IPS-20b (cell line): Measurements from ENCODE around the gene INVS.

Experiments
- H3K27ac ChIP-seq: one replicate; pipeline ENCODE4 v1.5.1; 2013; ENCODE audit warnings: low read length
- H3K27me3 ChIP-seq: 2 replicates; pipeline ENCODE4 v1.6.1; 2013; ENCODE audit warnings: mild to moderate bottlenecking, low read length, inconsistent platforms; ENCODE audit not compliant: insufficient read depth
- H3K36me3 ChIP-seq: 2 replicates; pipeline ENCODE4 v1.6.1; 2013; ENCODE audit warnings: low read depth, mild to moderate bottlenecking, inconsistent platforms, low read length, moderate library complexity; ENCODE audit not compliant: insufficient read depth
- H3K4me1 ChIP-seq: 2 replicates; pipeline ENCODE4 v1.6.1; 2013; ENCODE audit warnings: mild to moderate bottlenecking, control low read depth, inconsistent platforms, low read length, moderate library complexity; ENCODE audit not compliant: insufficient read depth
- H3K4me3 ChIP-seq: 2 replicates; pipeline ENCODE4 v1.5.1; 2013; ENCODE audit warnings: mild to moderate bottlenecking, low read length, inconsistent platforms
- H3K9ac ChIP-seq: 2 replicates; pipeline ENCODE4 v1.6.1; 2013; ENCODE audit warnings: low read depth, mild to moderate bottlenecking, inconsistent platforms, low read length, moderate library complexity
- H3K9me3 ChIP-seq: 2 replicates; pipeline ENCODE4 v1.6.1; 2013; ENCODE audit warnings: mild to moderate bottlenecking, low read depth, low read length, inconsistent platforms; ENCODE audit not compliant: insufficient read depth

The INVS gene

GRCh38 chr9:100167915-100168654, 69.0 kb downstream of the INVS start:
- H3K9me3 ChIP-seq = no peaks in the 10 kb centered on the region

GRCh38 chr9:100170085-100170484, 71.0 kb downstream of the INVS start:
- no peak overlapping the region for H3K27ac ChIP-seq
- H3K27me3 ChIP-seq = no peaks in the 10 kb centered on the region
- H3K9ac ChIP-seq = no peak overlapping the region
- H3K36me3 ChIP-seq = no peaks in the 10 kb centered on the region
- 0 out of 2 replicates have a peak, but pooled peaks cover 4% of the 10 kb centered on the region for H3K9me3 ChIP-seq
- no peaks in the 10 kb centered on the region for H3K4me1 ChIP-seq
- no peak overlapping the region for H3K4me3 ChIP-seq

More at GRCh38 chr9:100167915-100168654, 69.0 kb downstream of the INVS start:
- Histone ChIP-seq H3K27ac (no peak overlapping the region), H3K4me1 (no peaks in the 10 kb centered on the region), H3K4me3 (no peak overlapping the region), H3K27me3 (no peaks in the 10 kb centered on the region), H3K36me3 (no peaks in the 10 kb centered on the region), H3K9ac (no peak overlapping the region)

GRCh38 chr9:100170556-100170955, 71.5 kb downstream of the INVS start:
- H3K9ac ChIP-seq = no peak overlapping the region
- no peak overlapping the region for H3K4me3 ChIP-seq
- H3K36me3 ChIP-seq = no peaks in the 10 kb centered on the region
- H3K4me1 ChIP-seq = no peaks in the 10 kb centered on the region
- 0 out of 2 replicates have a peak, but pooled peaks cover 4% of the 10 kb centered on the region for H3K9me3 ChIP-seq
- no peak overlapping the region for H3K27ac ChIP-seq
- no peaks in the 10 kb centered on the region for H3K27me3 ChIP-seq

GRCh38 chr9:100186356-100186755, 87.3 kb downstream of the INVS start:
- Histone ChIP-seq H3K9ac (no peak overlapping the region), H3K27me3 (no peaks in the 10 kb centered on the region), H3K9me3 (peaks cover 5% of the 10 kb centered on the region), H3K4me1 (no peaks in the 10 kb centered on the region), H3K36me3 (no peaks in the 10 kb centered on the region), H3K4me3 (no peak overlapping the region), H3K27ac (no peak overlapping the region)

GRCh38 chr9:100190339-100190738, 91.3 kb downstream of the INVS start:
- Histone ChIP-seq H3K9ac (no peak overlapping the region), H3K36me3 (no peaks in the 10 kb centered on the region), H3K9me3 (peaks cover 5% of the 10 kb centered on the region), H3K27ac (no peak overlapping the region), H3K4me3 (no peak overlapping the region), H3K4me1 (no peaks in the 10 kb centered on the region), H3K27me3 (no peaks in the 10 kb centered on the region)

- Histone ChIP-seq H3K36me3 (no peaks in the 10 kb centered on the region), H3K9ac (no peak overlapping the region), H3K4me1 (no peaks in the 10 kb centered on the region), H3K27me3 (no peaks in the 10 kb centered on the region), H3K4me3 (no peak overlapping the region), H3K9me3 (peaks cover 5% of the 10 kb centered on the region), H3K27ac (no peak overlapping the region)
These were observed 92.2 kb downstream of the INVS start for GRCh38 chr9:100191264-100191663.

GRCh38 chr9:100193078-100193477, 94.0 kb downstream of the INVS start:
- H3K4me1 ChIP-seq = no peaks in the 10 kb centered on the region
- peaks cover 5% of the 10 kb centered on the region for H3K9me3 ChIP-seq
- no peak overlapping the region for H3K27ac ChIP-seq
- no peaks in the 10 kb centered on the region for H3K27me3 ChIP-seq
- no peak overlapping the region for H3K4me3 ChIP-seq
- H3K36me3 ChIP-seq = no peaks in the 10 kb centered on the region
- no peak overlapping the region for H3K9ac ChIP-seq

GRCh38 chr9:100196215-100196614, 97.2 kb downstream of the INVS start:
- Histone ChIP-seq H3K36me3 (no peaks in the 10 kb centered on the region), H3K4me1 (no peaks in the 10 kb centered on the region), H3K4me3 (no peak overlapping the region), H3K27me3 (no peaks in the 10 kb centered on the region), H3K9me3 (no peaks in the 10 kb centered on the region; the same call in 1 of the 2 replicates), H3K27ac (no peak overlapping the region), H3K9ac (no peak overlapping the region)

GRCh38 chr9:100196828-100197227, 97.8 kb downstream of the INVS start:
- no peak overlapping the region for H3K9ac ChIP-seq
- H3K4me3 ChIP-seq = no peak overlapping the region
- no peaks in the 10 kb centered on the region for H3K9me3 ChIP-seq
- H3K36me3 ChIP-seq = no peaks in the 10 kb centered on the region
- H3K4me1 ChIP-seq = no peaks in the 10 kb centered on the region
- no peak overlapping the region for H3K27ac ChIP-seq
- H3K27me3 ChIP-seq = no peaks in the 10 kb centered on the region

GRCh38 chr9:100197553-100197952, 98.5 kb downstream of the INVS start:
- Histone ChIP-seq H3K27ac (no peak overlapping the region), H3K27me3 (no peaks in the 10 kb centered on the region), H3K4me1 (no peaks in the 10 kb centered on the region), H3K4me3 (no peak overlapping the region), H3K36me3 (no peaks in the 10 kb centered on the region), H3K9ac (no peak overlapping the region), H3K9me3 (no peaks in the 10 kb centered on the region)

GRCh38 chr9:100202806-100203205, 103.8 kb downstream of the INVS start:
- Histone ChIP-seq H3K36me3 (no peaks in the 10 kb centered on the region), H3K4me1 (no peaks in the 10 kb centered on the region; the same call in 1 of the 2 replicates), H3K9ac (no peak overlapping the region), H3K9me3 (no peaks in the 10 kb centered on the region), H3K27me3 (no peaks in the 10 kb centered on the region), H3K4me3 (no peak overlapping the region), H3K27ac (no peak overlapping the region)

GRCh38 chr9:100204796-100205195, 105.8 kb downstream of the INVS start:
- H3K9ac ChIP-seq = no peak overlapping the region
- H3K9me3 ChIP-seq = no peaks in the 10 kb centered on the region
- no peaks in the 10 kb centered on the region for H3K36me3 ChIP-seq
- H3K27ac ChIP-seq = no peak overlapping the region
- H3K4me1 ChIP-seq = no peaks in the 10 kb centered on the region; the same call in 1 of the 2 replicates
- H3K4me3 ChIP-seq = no peak overlapping the region
- H3K27me3 ChIP-seq = no peaks in the 10 kb centered on the region
